NCI-H82 treated with DMSO at 0.1 percent for 48 hours (cell line): Measurements from ENCODE around the gene EPHB6.

Experiments
- DNase-seq: peaks from one replicate; lab custom pipeline; 2025; ENCODE audit not compliant: unreplicated experiment; lab: John Stamatoyannopoulos, UW

EPHB6 gene

GRCh38 chr7:142916508-142916907 lies 61.6 kb downstream of the EPHB6 start:
- no peak for DNase-seq

- DNase-seq, result no peak
Observed at GRCh38 chr7:142917447-142917846, 62.6 kb downstream of the EPHB6 start.

GRCh38 chr7:142918901-142919300 lies 64.0 kb downstream of the EPHB6 start:
- DNase-seq, result no peak

- DNase-seq, result no peak
Observed at GRCh38 chr7:142919656-142920055, 64.8 kb downstream of the EPHB6 start.
